HepG2 (cell line): ENCODE results near the gene NOTUM. TPM values are rescaled to one million over a fixed set of nuclear protein-coding genes. Genes with fewer than 3 reads are reported as not detected.

Source experiments
- ATAC-seq: fragments of 200-7000 bp; cut with Tn5 transposase; 3 replicates; pipeline ENCODE4 v1.9.1; 2020; ENCODE audit warnings: mild to moderate bottlenecking, moderate library complexity
- BruUV-seq: library from RNA; stranded (reverse); fragments of 400-500 nt; replicated peaks from 2 replicates; lab custom pipeline; 2021; lab: Mats Ljungman, UMichigan
- CTCF ChIA-PET: fragments of 300-600 bp; formaldehyde crosslinking; extraction: SDS; loops from one replicate; lab custom pipeline; 2021; ENCODE audit warnings: low total read pairs, inconsistent platforms, low intra/inter-chr PET ratio; lab: Yijun Ruan, JAX
- POLR2A ChIA-PET: fragments of 350-600 bp; sonication (Branson Sonifier 250); formaldehyde crosslinking; loops from one replicate; lab custom pipeline; 2020; ENCODE audit warnings: antibody characterized with exemption, inconsistent platforms; lab: Yijun Ruan, JAX
- DNase-seq: peaks from one replicate; pipeline ENCODE4 v3.0.0-alpha.2; 2015; ENCODE audit warnings: low spot score
- FAIRE-seq: peaks from 3 replicates; lab custom pipeline; 2011; peaks lifted over from hg19 to GRCh38; lab: Jason Lieb, UNC
- H2AFZ ChIP-seq: one replicate; pipeline ENCODE4 v1.6.1; 2011; ENCODE audit warnings: low read length, inconsistent platforms
- H3K27ac ChIP-seq: fragments of 300-600 bp; 3 replicates; pipeline ENCODE4 v1.8.0; 2011; ENCODE audit warnings: mixed run types, mild to moderate bottlenecking, mixed read lengths, low read length, inconsistent platforms; ENCODE audit not compliant: insufficient read depth; ENCODE audit errors: extremely low read length
- H3K27me3 ChIP-seq, 2 experiments: fragments of 200-600 bp in 1 of 2; 2 replicates in 1 of 2; 3 replicates in 1 of 2; pipeline versions ENCODE4 v1.6.0 to v1.8.0; 2011; ENCODE audit warnings: low read length in 2 of 2, mild to moderate bottlenecking in 2 of 2, moderate library complexity in 2 of 2, inconsistent platforms in 1 of 2; ENCODE audit not compliant: insufficient read depth in 2 of 2, control insufficient read depth in 1 of 2
- H3K36me3 ChIP-seq, 2 experiments: fragments of 200-600 bp in 1 of 2; replicated peaks in 1 of 2; 2 replicates in 1 of 2; 3 replicates in 1 of 2; pipeline versions ENCODE4 v1.5.1 to v1.8.0; 2011; ENCODE audit warnings: low read length in 2 of 2, inconsistent platforms in 1 of 2; ENCODE audit not compliant: insufficient read depth in 2 of 2, control insufficient read depth in 1 of 2
- H3K4me1 ChIP-seq: 2 replicates; pipeline ENCODE4 v1.5.1; 2012; ENCODE audit warnings: low read length, inconsistent platforms; ENCODE audit not compliant: insufficient read depth
- H3K4me2 ChIP-seq: 2 replicates; pipeline ENCODE4 v1.6.0; 2011; ENCODE audit warnings: low read depth, low read length, inconsistent platforms
- H3K4me3 ChIP-seq, 3 experiments: fragments of 200-600 bp in 1 of 3; sonication (generic), shearing (Covaris generic) in 1 of 3; replicated peaks in 1 of 3; 2 replicates each; pipeline ENCODE4 v1.5.1; 2011 to 2016; ENCODE audit warnings: low read length in 3 of 3, inconsistent platforms in 2 of 3, low read depth in 2 of 3, mild to moderate bottlenecking in 2 of 3, control low read depth in 1 of 3, mixed read lengths in 1 of 3; ENCODE audit not compliant: insufficient read depth in 1 of 3
- H3K79me2 ChIP-seq: one replicate; pipeline ENCODE4 v1.6.1; 2011; ENCODE audit warnings: low read length, inconsistent platforms; ENCODE audit not compliant: insufficient read depth
- H3K9ac ChIP-seq: 2 replicates; pipeline ENCODE4 v1.6.0; 2011; ENCODE audit warnings: mild to moderate bottlenecking, low read depth, low read length, inconsistent platforms; ENCODE audit not compliant: insufficient read depth
- H3K9me3 ChIP-seq: 2 replicates; pipeline ENCODE4 v1.5.1; 2012; ENCODE audit warnings: mild to moderate bottlenecking, low read length
- H4K20me1 ChIP-seq: 2 replicates; pipeline ENCODE4 v1.6.0; 2011; ENCODE audit warnings: inconsistent platforms, mild to moderate bottlenecking, low read length, moderate library complexity; ENCODE audit not compliant: insufficient read depth
- CREM ChIP-seq, 2 experiments: sonication (generic) in 1 of 2; formaldehyde crosslinking in 1 of 2; IDR thresholded peaks; 2 replicates each; pipeline versions ENCODE4 v1.4.0 to v1.6.1; 2016 to 2020; ENCODE audit warnings: antibody characterized with exemption in 1 of 2, mild to moderate bottlenecking in 1 of 2, missing genetic modification reagents in 1 of 2
- DNMT3B ChIP-seq: conservative IDR thresholded peaks from 2 replicates; pipeline ENCODE4 v1.6.1; 2016; ENCODE audit warnings: missing biosample characterization, control low read depth
- FOXA1 ChIP-seq, 2 experiments: fragments of 450-650 bp in 1 of 2; sonication (generic) in 1 of 2; formaldehyde crosslinking in 1 of 2; IDR thresholded peaks; 2 replicates each; pipeline versions ENCODE4 v1.4.0 to v1.6.1; 2016 to 2020; ENCODE audit warnings: missing genetic modification reagents in 1 of 2
- GTF2F1 ChIP-seq: fragments of 150-350 bp; IDR thresholded peaks from 2 replicates; pipeline ENCODE4 v1.6.1; 2014; ENCODE audit warnings: low read length
- MAFF ChIP-seq: IDR thresholded peaks from 2 replicates; pipeline ENCODE4 v1.6.1; 2011; ENCODE audit warnings: low read depth, low read length, improper control_type of control experiment
- MLLT10 ChIP-seq: sonication (generic); formaldehyde crosslinking; IDR thresholded peaks from 2 replicates; pipeline ENCODE4 v1.4.0; 2020; ENCODE audit warnings: missing genetic modification reagents
- NR1H2 ChIP-seq: sonication (generic); formaldehyde crosslinking; IDR thresholded peaks from 2 replicates; pipeline ENCODE4 v1.8.1; 2022; ENCODE audit warnings: low read depth, missing genetic modification reagents, borderline replicate concordance
- PATZ1 ChIP-seq: sonication (generic); formaldehyde crosslinking; IDR thresholded peaks from 2 replicates; pipeline ENCODE4 v1.4.0; 2020; ENCODE audit warnings: missing genetic modification reagents
- RBM39 ChIP-seq: fragments of 200-400 bp; formaldehyde crosslinking; IDR thresholded peaks from one replicate; pipeline ENCODE4 v1.6.1; 2018; ENCODE audit warnings: antibody characterized with exemption, mild to moderate bottlenecking, low read depth, low read length; ENCODE audit not compliant: poor library complexity, severe bottlenecking
- ZNF160 ChIP-seq: sonication (generic); formaldehyde crosslinking; IDR thresholded peaks from 2 replicates; pipeline ENCODE4 v1.8.0; 2022; ENCODE audit warnings: mild to moderate bottlenecking, inconsistent platforms, missing genetic modification reagents
- ZNF337 ChIP-seq: sonication (generic); formaldehyde crosslinking; IDR thresholded peaks from 2 replicates; pipeline ENCODE4 v1.5.1; 2020; ENCODE audit warnings: missing genetic modification reagents, low read depth, mild to moderate bottlenecking, borderline replicate concordance
- ZNF367 ChIP-seq: sonication (generic); formaldehyde crosslinking; IDR thresholded peaks from 2 replicates; pipeline ENCODE4 v1.4.0; 2020; ENCODE audit warnings: missing genetic modification reagents, borderline replicate concordance
- ZNF558 ChIP-seq: sonication (generic); formaldehyde crosslinking; IDR thresholded peaks from 2 replicates; pipeline ENCODE4 v1.9.0; 2022; ENCODE audit warnings: mild to moderate bottlenecking, missing genetic modification reagents, borderline replicate concordance
- ZNF703 ChIP-seq: sonication (generic); formaldehyde crosslinking; IDR thresholded peaks from 2 replicates; pipeline ENCODE4 v1.5.1; 2020; ENCODE audit warnings: missing genetic modification reagents, mild to moderate bottlenecking, moderate library complexity, borderline replicate concordance
- ZNF777 ChIP-seq: sonication (generic); formaldehyde crosslinking; IDR thresholded peaks from 2 replicates; pipeline ENCODE4 v1.4.0; 2020; ENCODE audit warnings: missing genetic modification reagents
- ZNF788 ChIP-seq: sonication (generic); formaldehyde crosslinking; IDR thresholded peaks from 2 replicates; pipeline ENCODE4 v1.5.0; 2020; ENCODE audit warnings: mild to moderate bottlenecking, missing genetic modification reagents, borderline replicate concordance
- ZNF792 ChIP-seq: IDR thresholded peaks from 2 replicates; pipeline ENCODE4 v1.6.1; 2016
- ZSCAN31 ChIP-seq: sonication (generic); formaldehyde crosslinking; IDR thresholded peaks from 2 replicates; pipeline ENCODE4 v1.5.0; 2020; ENCODE audit warnings: low read depth, mild to moderate bottlenecking, missing genetic modification reagents
- WGBS: methylation state at CpG from one replicate; pipeline ENCODE4 v1.1.6; 2017; ENCODE audit warnings: low lambda C conversion rate; 5-methylcytosine and 5-hydroxymethylcytosine counted together
- in situ Hi-C: cut with HindIII; loops from 2 replicates; pipeline ENCODE4 v1.10.0; 2017; ENCODE audit warnings: low pct_unique_long_range_greater_than_20kb; ENCODE audit not compliant: extremely low pct_ligation_motif_present
- intact Hi-C: fragments of 100-400 bp; cut with micrococcal nuclease; formaldehyde crosslinking; loops from one replicate; pipeline ENCODE4 v1.10.0; 2022; ENCODE audit not compliant: unreplicated experiment
- polyA plus RNA-seq, 8 experiments: library from polyadenylated mRNA; depleted of rRNA in 3 of 8; stranded (reverse) in 7 of 8; unstranded in 1 of 8; fragments of >200 nt; fragmentation: Illumina TruSeq in 4 of 8; extraction: Trizol in 4 of 8; gene quantifications; 2 replicates each; pipeline versions ENCODE4 v1.2.1 to v1.2.3, GENCODE V29; 2011 to 2016; ENCODE audit warnings: low read depth in 4 of 8, missing spikeins in 1 of 8, mixed read lengths in 1 of 8; ENCODE audit not compliant: insufficient read depth in 1 of 8
- total RNA-seq, 5 experiments: library from RNA; depleted of rRNA; stranded (reverse); fragments of >200 nt; fragmentation: Illumina TruSeq; extraction: Trizol; gene quantifications; 2 replicates each; pipeline ENCODE4 v1.2.3, GENCODE V29; 2016; ENCODE audit warnings: low read depth in 1 of 5
- TF ChIP-seq, protein P1 (sequence below): sonication (generic); formaldehyde crosslinking; IDR thresholded peaks from 2 replicates; pipeline ENCODE4 v1.5.0; 2020; ENCODE audit warnings: mild to moderate bottlenecking, missing genetic modification reagents, borderline replicate concordance
- TF ChIP-seq, protein P2 (sequence below): sonication (generic); formaldehyde crosslinking; IDR thresholded peaks from 2 replicates; pipeline ENCODE4 v1.4.0; 2020; ENCODE audit warnings: missing genetic modification reagents

NOTUM gene
- total and polyA plus RNA-seq, 2 of the 13 experiments (the other 11 are each of a cell fraction or from before 2014, with no cell fraction given), result 150 to 160 TPM

DNA sequence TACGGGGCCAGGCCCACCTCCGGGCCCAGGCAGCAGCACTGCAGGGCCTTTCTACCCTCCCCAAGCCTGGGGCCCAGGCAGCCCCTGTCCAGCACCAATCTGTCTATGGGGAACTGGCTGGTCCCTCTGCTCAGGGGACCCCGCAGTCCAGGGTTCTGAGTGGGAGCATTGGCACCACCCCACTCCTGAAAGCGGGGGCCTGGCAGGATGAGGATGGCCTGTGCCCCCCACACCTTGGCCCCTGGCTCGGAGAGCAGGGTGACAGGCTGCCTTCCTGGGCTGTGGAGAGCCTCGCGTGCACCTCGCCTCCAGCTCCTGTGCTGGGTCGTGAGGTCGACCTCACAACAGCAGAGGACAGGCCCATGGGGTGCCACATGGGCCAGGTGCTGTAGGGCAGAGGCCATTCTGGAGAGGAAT lies 57.6 kb downstream of the NOTUM start:
- Histone ChIP-seq H3K9me3 (no peaks in the 10 kb centered on the region), H3K4me2 (0 out of 2 replicates have a peak overlapping the region, but pooled peaks have one; percentile 68), H3K9ac (no peak overlapping the region), H3K4me1 (peaks cover 28% of the 10 kb centered on the region), H3K4me3 (no peak overlapping the region), H3K27ac (peak overlapping the region; percentile 28), H3K27me3 (no peaks in the 10 kb centered on the region), H3K79me2 (peaks cover 9% of the 10 kb centered on the region), H3K36me3 (peaks cover 43 to 63% of the 10 kb centered on the region in 2 experiments), H4K20me1 (peaks cover 8% of the 10 kb centered on the region; the same call in 1 of the 2 replicates), H2AFZ (no peak overlapping the region)
- POLR2A ChIA-PET, result interaction anchor here (0.6 to 2.9 kb wide), 2 partner anchors 23 to 134 kb away, joined by 3 to 10 read pairs; partner anchors contain the start of gene DCXR
- in situ Hi-C loops, result no loop called here
- peak; percentile 4 for ATAC-seq
- no TSS peak for BruUV-seq
- WGBS, result 83% methylated on average over 10 of the region's 10 CpGs
- CTCF ChIA-PET, result no interaction called here
- no peak for FAIRE-seq
- DNase-seq, result no peak
- intact Hi-C loops, result no loop called here
- TF ChIP-seq ZNF788 (CRISPR knock-in tag), result no peak
- TF ChIP-seq, protein P1, sequence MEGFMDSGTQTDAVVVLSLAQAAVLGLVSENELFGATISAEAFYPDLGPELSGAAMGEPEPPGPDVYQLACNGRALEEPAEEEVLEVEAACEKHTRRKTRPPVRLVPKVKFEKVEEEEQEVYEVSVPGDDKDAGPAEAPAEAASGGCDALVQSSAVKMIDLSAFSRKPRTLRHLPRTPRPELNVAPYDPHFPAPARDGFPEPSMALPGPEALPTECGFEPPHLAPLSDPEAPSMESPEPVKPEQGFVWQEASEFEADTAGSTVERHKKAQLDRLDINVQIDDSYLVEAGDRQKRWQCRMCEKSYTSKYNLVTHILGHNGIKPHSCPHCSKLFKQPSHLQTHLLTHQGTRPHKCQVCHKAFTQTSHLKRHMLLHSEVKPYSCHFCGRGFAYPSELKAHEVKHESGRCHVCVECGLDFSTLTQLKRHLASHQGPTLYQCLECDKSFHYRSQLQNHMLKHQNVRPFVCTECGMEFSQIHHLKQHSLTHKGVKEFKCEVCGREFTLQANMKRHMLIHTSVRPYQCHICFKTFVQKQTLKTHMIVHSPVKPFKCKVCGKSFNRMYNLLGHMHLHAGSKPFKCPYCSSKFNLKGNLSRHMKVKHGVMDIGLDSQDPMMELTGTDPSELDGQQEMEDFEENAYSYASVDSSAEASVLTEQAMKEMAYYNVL (CRISPR knock-in tag), result no peak
- TF ChIP-seq MAFF, result no peak
- TF ChIP-seq ZNF792, result no peak
- TF ChIP-seq NR1H2 (CRISPR knock-in tag), result 0 out of 2 replicates have a peak, but pooled peaks have one; percentile 1
- TF ChIP-seq ZNF777 (CRISPR knock-in tag), result no peak
- no peak for TF ChIP-seq DNMT3B
- TF ChIP-seq PATZ1 (CRISPR knock-in tag), result 0 out of 2 replicates have a peak, but pooled peaks have one; percentile 15
- TF ChIP-seq ZSCAN31 (CRISPR knock-in tag), result no peak
- TF ChIP-seq, protein P2, sequence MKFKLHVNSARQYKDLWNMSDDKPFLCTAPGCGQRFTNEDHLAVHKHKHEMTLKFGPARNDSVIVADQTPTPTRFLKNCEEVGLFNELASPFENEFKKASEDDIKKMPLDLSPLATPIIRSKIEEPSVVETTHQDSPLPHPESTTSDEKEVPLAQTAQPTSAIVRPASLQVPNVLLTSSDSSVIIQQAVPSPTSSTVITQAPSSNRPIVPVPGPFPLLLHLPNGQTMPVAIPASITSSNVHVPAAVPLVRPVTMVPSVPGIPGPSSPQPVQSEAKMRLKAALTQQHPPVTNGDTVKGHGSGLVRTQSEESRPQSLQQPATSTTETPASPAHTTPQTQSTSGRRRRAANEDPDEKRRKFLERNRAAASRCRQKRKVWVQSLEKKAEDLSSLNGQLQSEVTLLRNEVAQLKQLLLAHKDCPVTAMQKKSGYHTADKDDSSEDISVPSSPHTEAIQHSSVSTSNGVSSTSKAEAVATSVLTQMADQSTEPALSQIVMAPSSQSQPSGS (CRISPR knock-in tag), result no peak
- no peak for TF ChIP-seq MLLT10 (CRISPR knock-in tag)
- TF ChIP-seq FOXA1 (IDR thresholded peaks at IDR 0.05), result no peak
- TF ChIP-seq FOXA1 (CRISPR knock-in tag; IDR thresholded peaks at IDR 0.05), result no peak
- TF ChIP-seq ZNF703 (CRISPR knock-in tag), result 0 out of 2 replicates have a peak, but pooled peaks have one; percentile 44
- 0 out of 2 replicates have a peak, but pooled peaks have one; percentile 5 for TF ChIP-seq ZNF160
- TF ChIP-seq CREM (IDR thresholded peaks at IDR 0.05), result no peak
- no peak for TF ChIP-seq CREM (CRISPR knock-in tag; IDR thresholded peaks at IDR 0.05)
- no peak for TF ChIP-seq GTF2F1
- no peak for TF ChIP-seq ZNF558 (CRISPR knock-in tag)
- TF ChIP-seq ZNF367, result no peak
- peak; percentile 12 for TF ChIP-seq RBM39
- TF ChIP-seq ZNF337 (CRISPR knock-in tag), result no peak
